GM12878 (cell line): ENCODE results near the gene ERI2. TPM values are rescaled to one million over a fixed set of nuclear protein-coding genes. Genes with fewer than 3 reads are reported as not detected.
A peak's percentile ranks its signal among the peaks of the same experiment; 100 is the strongest.

Experiments used
- ATAC-seq: fragments of 200-7000 bp; cut with Tn5 transposase; 3 replicates; pipeline ENCODE4 v1.9.1; 2020; ENCODE audit warnings: mild to moderate bottlenecking, moderate library complexity
- BruUV-seq: library from RNA; stranded (reverse); fragments of 400-500 nt; replicated peaks from 2 replicates; lab custom pipeline; 2021; lab: Mats Ljungman, UMichigan
- CTCF ChIA-PET: fragments of 300-600 bp; sonication (Branson Sonifier 250); formaldehyde crosslinking; extraction: SDS; loops from one replicate; lab custom pipeline; 2021; ENCODE audit warnings: inconsistent platforms; lab: Yijun Ruan, JAX
- POLR2A ChIA-PET: fragments of 350-600 bp; formaldehyde crosslinking; extraction: SDS; loops from one replicate; lab custom pipeline; 2021; ENCODE audit warnings: inconsistent platforms; lab: Charles Lee
- RAD21 ChIA-PET: fragments of 300-600 bp; sonication (Branson Sonifier 250); formaldehyde crosslinking; loops from one replicate; lab custom pipeline; 2023; ENCODE audit warnings: antibody characterized with exemption; ENCODE audit not compliant: unreplicated experiment; lab: Charles Lee
- SMC1A ChIA-PET: fragments of 300-600 bp; sonication (Branson Sonifier 250); formaldehyde crosslinking; loops from one replicate; lab custom pipeline; 2023; ENCODE audit not compliant: unreplicated experiment, uncharacterized antibody; lab: Charles Lee
- DNase-seq: peaks from one replicate; pipeline ENCODE4 v3.0.0-alpha.2; 2011; ENCODE audit warnings: low read depth, low spot score
- FAIRE-seq: peaks from 3 replicates; lab custom pipeline; 2011; peaks lifted over from hg19 to GRCh38; lab: Jason Lieb, UNC
- H2AFZ ChIP-seq: 2 replicates; pipeline ENCODE4 v1.6.0; 2011; ENCODE audit warnings: low read depth, low read length, control low read depth; ENCODE audit not compliant: control insufficient read depth
- H3K27ac ChIP-seq: 2 replicates; pipeline ENCODE4 v1.5.1; 2011; ENCODE audit warnings: control low read depth; ENCODE audit not compliant: control insufficient read depth, insufficient read depth
- H3K27me3 ChIP-seq, 2 experiments: replicated peaks in 1 of 2; 2 replicates each; pipeline versions ENCODE4 v1.6.0 to v1.6.1; 2011; ENCODE audit warnings: low read length in 1 of 2; ENCODE audit not compliant: control insufficient read depth in 2 of 2, insufficient read depth in 2 of 2
- H3K36me3 ChIP-seq, 2 experiments: 2 replicates each; pipeline ENCODE4 v1.5.1; 2011; ENCODE audit warnings: low read length in 1 of 2; ENCODE audit not compliant: control insufficient read depth in 2 of 2, insufficient read depth in 2 of 2
- H3K4me1 ChIP-seq: 2 replicates; pipeline ENCODE4 v1.6.1; 2011; ENCODE audit warnings: mild to moderate bottlenecking, low read length, moderate library complexity, mixed read lengths; ENCODE audit not compliant: control insufficient read depth, insufficient read depth
- H3K4me2 ChIP-seq: 2 replicates; pipeline ENCODE4 v1.6.0; 2011; ENCODE audit warnings: control low read depth; ENCODE audit not compliant: control insufficient read depth, insufficient read depth
- H3K4me3 ChIP-seq: fragments of 200-600 bp; sonication (generic); 2 replicates; pipeline ENCODE4 v1.5.1; 2016
- H3K79me2 ChIP-seq: 2 replicates; pipeline ENCODE4 v1.6.0; 2011; ENCODE audit warnings: low read length; ENCODE audit not compliant: control insufficient read depth, insufficient read depth
- H3K9ac ChIP-seq: 2 replicates; pipeline ENCODE4 v1.8.0; 2011; ENCODE audit warnings: low read length, control low read depth, mixed read lengths; ENCODE audit not compliant: control insufficient read depth, insufficient read depth
- H3K9me3 ChIP-seq: replicated peaks from 3 replicates; pipeline ENCODE4 v1.5.1; 2011; ENCODE audit warnings: mild to moderate bottlenecking, low read length; ENCODE audit not compliant: control insufficient read depth, insufficient read depth
- H4K20me1 ChIP-seq: 2 replicates; pipeline ENCODE4 v1.6.0; 2011; ENCODE audit not compliant: control insufficient read depth, insufficient read depth
- CHD4 ChIP-seq: fragments of 200-600 bp; sonication (generic); IDR thresholded peaks from 2 replicates; pipeline ENCODE4 v1.6.1; 2016; ENCODE audit warnings: mild to moderate bottlenecking
- FOXK2 ChIP-seq: fragments of 450-650 bp; IDR thresholded peaks from 2 replicates; pipeline ENCODE4 v1.6.1; 2017; ENCODE audit warnings: mild to moderate bottlenecking, moderate library complexity
- IRF4 ChIP-seq: IDR thresholded peaks from 2 replicates; pipeline ENCODE4 v1.6.1; 2011; ENCODE audit warnings: low read depth, low read length
- IRF5 ChIP-seq: fragments of 450-650 bp; IDR thresholded peaks from 2 replicates; pipeline ENCODE4 v1.6.1; 2017; ENCODE audit warnings: borderline replicate concordance
- KAT2A ChIP-seq: conservative IDR thresholded peaks from 2 replicates; pipeline ENCODE4 v1.6.1; 2011; ENCODE audit warnings: low read depth, low read length; ENCODE audit not compliant: control insufficient read depth
- NFIC ChIP-seq: IDR thresholded peaks from 2 replicates; pipeline ENCODE4 v1.6.1; 2012; ENCODE audit warnings: low read depth, mild to moderate bottlenecking, inconsistent platforms, low read length, moderate library complexity
- NFYB ChIP-seq: IDR thresholded peaks from 2 replicates; pipeline ENCODE4 v1.6.1; 2011; ENCODE audit warnings: low read depth, mild to moderate bottlenecking, low read length, improper control_type of control experiment, moderate library complexity; ENCODE audit not compliant: insufficient read depth
- NR2C2 ChIP-seq: IDR thresholded peaks from 2 replicates; pipeline ENCODE4 v1.6.1; 2011; ENCODE audit warnings: borderline replicate concordance, low read depth; ENCODE audit not compliant: control insufficient read depth, insufficient read length
- PML ChIP-seq: IDR thresholded peaks from 2 replicates; pipeline ENCODE4 v1.6.1; 2012; ENCODE audit warnings: low read length, inconsistent platforms
- POU2F2 ChIP-seq: IDR thresholded peaks from 3 replicates; pipeline ENCODE4 v1.6.1; 2011; ENCODE audit warnings: low read depth, mild to moderate bottlenecking, low read length, borderline replicate concordance
- RBBP5 ChIP-seq: fragments of 200-600 bp; sonication (generic); conservative IDR thresholded peaks from 2 replicates; pipeline ENCODE4 v1.6.1; 2016
- SMAD1 ChIP-seq: fragments of 450-650 bp; IDR thresholded peaks from 2 replicates; pipeline ENCODE4 v1.6.1; 2018; ENCODE audit warnings: mild to moderate bottlenecking, low read depth; ENCODE audit not compliant: partially characterized antibody
- SPI1 ChIP-seq: IDR thresholded peaks from 2 replicates; pipeline ENCODE4 v1.6.1; 2011; ENCODE audit warnings: low read depth, mild to moderate bottlenecking, low read length, moderate library complexity, borderline replicate concordance; ENCODE audit not compliant: insufficient read depth
- WGBS: methylation state at CpG from one replicate; pipeline ENCODE4 v1.1.6; 2016; ENCODE audit warnings: low lambda C conversion rate; ENCODE audit not compliant: insufficient replicate concordance, insufficient coverage; ENCODE audit errors: missing lambda C conversion rate; 5-methylcytosine and 5-hydroxymethylcytosine counted together
- in situ Hi-C: fragments of 300-500 bp; cut with MboI; formaldehyde crosslinking; loops from 9 replicates; pipeline ENCODE4 v1.14.3; 2018; ENCODE audit warnings: mixed read lengths
- intact Hi-C: fragments of 100-400 bp; cut with micrococcal nuclease; formaldehyde crosslinking; loops from one replicate; pipeline ENCODE4 v1.14.2; 2022; ENCODE audit not compliant: unreplicated experiment
- polyA plus RNA-seq, 11 experiments: library from polyadenylated mRNA; depleted of rRNA in 4 of 11; unstranded in 6 of 11; stranded (reverse) in 5 of 11; fragments of >200 nt; fragmentation: Nextera tagmentation in 4 of 11; fragmentation: Illumina TruSeq in 1 of 11; extraction: Ambion mirVana in 4 of 11; extraction: Trizol in 1 of 11; gene quantifications; 1 replicate in 1 of 11; 2 replicates in 10 of 11; pipeline versions ENCODE4 v1.2.1 to v1.2.3, GENCODE V29; 2011 to 2016; ENCODE audit warnings: inconsistent platforms in 2 of 11, missing spikeins in 2 of 11, low read depth in 1 of 11
- total RNA-seq, 4 experiments: library from RNA; depleted of rRNA in 3 of 4; stranded (reverse); fragments of >200 nt in 3 of 4; fragmentation: Illumina TruSeq in 1 of 4; extraction: Trizol in 1 of 4; gene quantifications; 2 replicates each; pipeline versions ENCODE4 v1.2.1 to v1.2.3, GENCODE V29; 2013 to 2021
- TF ChIP-seq, protein P1 (sequence below): fragments of 450-650 bp; IDR thresholded peaks from 2 replicates; pipeline ENCODE4 v1.6.1; 2014; ENCODE audit warnings: mild to moderate bottlenecking
- TF ChIP-seq, protein P2 (sequence below): IDR thresholded peaks from 2 replicates; pipeline ENCODE4 v1.6.1; 2012; ENCODE audit warnings: low read length, inconsistent platforms

The ERI2 gene
- total and polyA plus RNA-seq, 10 of the 15 experiments (the other 5 are each of a cell fraction or from before 2014, with no cell fraction given) = 7.7 to 35.5 (median 19.2) TPM

- ATAC-seq = peak; percentile 78
- no peak overlapping the region for H3K27ac ChIP-seq
- RAD21 ChIA-PET = no interaction called here
Observed at GRCh38 chr16:20838240-20838639, 32.0 kb upstream of the ERI2 start.

GRCh38 chr16:20833086-20833485 lies 26.8 kb upstream of the ERI2 start:
- no peaks in the 10 kb centered on the region for H4K20me1 ChIP-seq
- no peaks in the 10 kb centered on the region; the same call in 2 of the 3 replicates for H3K9me3 ChIP-seq
- H3K27me3 ChIP-seq = no peaks in the 10 kb centered on the region
- ATAC-seq (no peak), DNase-seq (no peak), FAIRE-seq (no peak)
- BruUV-seq = no TSS peak
- no peak overlapping the region for H3K9ac ChIP-seq
- no peak overlapping the region for H3K4me3 ChIP-seq
- no peaks in the 10 kb centered on the region for H3K4me1 ChIP-seq
- H2AFZ ChIP-seq = no peak overlapping the region
- 89% methylated on average over 2 of the region's 2 CpGs for WGBS
- CTCF ChIA-PET = interaction anchor here (1.0 to 1.2 kb wide), 2 partner anchors 11 to 21 kb away, joined by 3 to 4 read pairs; no protein-coding TSS in a partner anchor
- SMC1A ChIA-PET = interaction anchor here (0.9 to 2.4 kb wide), 3 partner anchors 17 to 42 kb away, joined by 3 to 6 read pairs (median 4); no protein-coding TSS in a partner anchor
- POLR2A ChIA-PET = no interaction called here
- RAD21 ChIA-PET = no interaction called here
- intact Hi-C loops = no loop called here
- in situ Hi-C loops = no loop called here
- H3K36me3 ChIP-seq = peaks cover 0 to 2% of the 10 kb centered on the region in 2 experiments; a peak in 1 of 4 replicates
- H3K27ac ChIP-seq = no peak overlapping the region
- H3K79me2 ChIP-seq = no peaks in the 10 kb centered on the region
- H3K4me2 ChIP-seq = no peak overlapping the region
- TF ChIP-seq, protein P1, sequence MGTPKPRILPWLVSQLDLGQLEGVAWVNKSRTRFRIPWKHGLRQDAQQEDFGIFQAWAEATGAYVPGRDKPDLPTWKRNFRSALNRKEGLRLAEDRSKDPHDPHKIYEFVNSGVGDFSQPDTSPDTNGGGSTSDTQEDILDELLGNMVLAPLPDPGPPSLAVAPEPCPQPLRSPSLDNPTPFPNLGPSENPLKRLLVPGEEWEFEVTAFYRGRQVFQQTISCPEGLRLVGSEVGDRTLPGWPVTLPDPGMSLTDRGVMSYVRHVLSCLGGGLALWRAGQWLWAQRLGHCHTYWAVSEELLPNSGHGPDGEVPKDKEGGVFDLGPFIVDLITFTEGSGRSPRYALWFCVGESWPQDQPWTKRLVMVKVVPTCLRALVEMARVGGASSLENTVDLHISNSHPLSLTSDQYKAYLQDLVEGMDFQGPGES = no peak
- TF ChIP-seq SMAD1 = no peak
- no peak for TF ChIP-seq NFIC
- no peak for TF ChIP-seq RBBP5
- no peak for TF ChIP-seq FOXK2
- TF ChIP-seq KAT2A = no peak
- no peak for TF ChIP-seq PML
- no peak for TF ChIP-seq NFYB
- no peak for TF ChIP-seq IRF5
- TF ChIP-seq, protein P2, sequence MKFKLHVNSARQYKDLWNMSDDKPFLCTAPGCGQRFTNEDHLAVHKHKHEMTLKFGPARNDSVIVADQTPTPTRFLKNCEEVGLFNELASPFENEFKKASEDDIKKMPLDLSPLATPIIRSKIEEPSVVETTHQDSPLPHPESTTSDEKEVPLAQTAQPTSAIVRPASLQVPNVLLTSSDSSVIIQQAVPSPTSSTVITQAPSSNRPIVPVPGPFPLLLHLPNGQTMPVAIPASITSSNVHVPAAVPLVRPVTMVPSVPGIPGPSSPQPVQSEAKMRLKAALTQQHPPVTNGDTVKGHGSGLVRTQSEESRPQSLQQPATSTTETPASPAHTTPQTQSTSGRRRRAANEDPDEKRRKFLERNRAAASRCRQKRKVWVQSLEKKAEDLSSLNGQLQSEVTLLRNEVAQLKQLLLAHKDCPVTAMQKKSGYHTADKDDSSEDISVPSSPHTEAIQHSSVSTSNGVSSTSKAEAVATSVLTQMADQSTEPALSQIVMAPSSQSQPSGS = no peak
- TF ChIP-seq NR2C2 = no peak

More at GRCh38 chr16:20838240-20838639, 32.0 kb upstream of the ERI2 start:
- peaks cover 11% of the 10 kb centered on the region for H3K4me1 ChIP-seq
- in situ Hi-C loops = no loop called here
- FAIRE-seq (no peak), DNase-seq (no peak)
- POLR2A ChIA-PET = no interaction called here
- peaks cover 0 to 2% of the 10 kb centered on the region in 2 experiments; a peak in 2 of 4 replicates for H3K36me3 ChIP-seq
- H3K4me3 ChIP-seq = no peak overlapping the region
- SMC1A ChIA-PET = no interaction called here
- WGBS = 5% methylated on average over 1 of the region's 1 CpG
- no peak for TF ChIP-seq CHD4
- peak; percentile 90 for TF ChIP-seq SPI1
- peak; percentile 64; the same call in 1 of the 3 replicates for TF ChIP-seq POU2F2
- peak; percentile 64; the same call in 1 of the 2 replicates for TF ChIP-seq IRF4
- H3K9ac ChIP-seq = no peak overlapping the region
- BruUV-seq = no TSS peak
- H3K9me3 ChIP-seq = no peaks in the 10 kb centered on the region; the same call in 2 of the 3 replicates
- intact Hi-C loops = no loop called here
- H3K79me2 ChIP-seq = no peaks in the 10 kb centered on the region
- H3K27me3 ChIP-seq = no peaks in the 10 kb centered on the region
- H3K4me2 ChIP-seq = no peak overlapping the region
- H2AFZ ChIP-seq = peak overlapping the region; percentile 32; the same call in 1 of the 2 replicates
- CTCF ChIA-PET = interaction anchor here (1.7 kb wide), 1 partner anchor 32 kb away, joined by 3 read pairs; the partner anchor contains the start of genes ERI2 and REXO5
- H4K20me1 ChIP-seq = no peaks in the 10 kb centered on the region
